B cell (primary cell): ENCODE data around the gene KIDINS220. TPM values are rescaled to one million over a fixed set of nuclear protein-coding genes. Genes with fewer than 3 reads are reported as not detected.

Experiments used
- ATAC-seq: fragments of 200-7000 bp; cut with Tn5 transposase; one replicate; pipeline ENCODE4 v1.10.0; 2021; ENCODE audit warnings: low read depth, mild to moderate bottlenecking, moderate number of reproducible peaks, moderate library complexity
- CTCF ChIA-PET: fragments of 350-600 bp; sonication (Branson Sonifier 250); formaldehyde crosslinking; loops from one replicate; lab custom pipeline; 2021; ENCODE audit warnings: antibody characterized with exemption, inconsistent platforms; lab: Charles Lee
- POLR2A ChIA-PET: fragments of 350-600 bp; sonication (Branson Sonifier 250); formaldehyde crosslinking; loops from one replicate; lab custom pipeline; 2021; ENCODE audit warnings: antibody characterized with exemption; lab: Charles Lee
- DNase-seq: peaks from one replicate; pipeline ENCODE4 v3.0.0; 2013
- H2AFZ ChIP-seq: 2 replicates; pipeline ENCODE4 v1.6.1; 2012; ENCODE audit warnings: mild to moderate bottlenecking, low read depth, low read length; ENCODE audit not compliant: insufficient read depth, poor library complexity, severe bottlenecking
- H3K27ac ChIP-seq, 2 donors: 1 replicate in 1 of 2; 2 replicates in 1 of 2; pipeline ENCODE4 v1.5.1; 2012 to 2013; ENCODE audit warnings: low read length in 2 of 2, mild to moderate bottlenecking in 2 of 2, moderate library complexity in 1 of 2
- H3K27me3 ChIP-seq, 4 experiments: fragments of 200-600 bp in 1 of 4; sonication (generic) in 1 of 4; replicated peaks in 1 of 4; 1 replicate in 2 of 4; 2 replicates in 2 of 4; pipeline versions ENCODE4 v1.6.1 to v1.7.0; 2013 to 2016; ENCODE audit warnings: low read length in 3 of 4, mild to moderate bottlenecking in 2 of 4, mixed read lengths in 1 of 4, moderate library complexity in 1 of 4; ENCODE audit not compliant: insufficient read depth in 4 of 4, control insufficient read depth in 3 of 4; ENCODE audit errors: control extremely low read depth in 1 of 4
- H3K36me3 ChIP-seq, 2 experiments: replicated peaks in 1 of 2; 1 replicate in 1 of 2; 2 replicates in 1 of 2; pipeline versions ENCODE4 v1.6.1 to v1.7.1; 2013; ENCODE audit warnings: low read length in 1 of 2; ENCODE audit not compliant: insufficient read depth in 2 of 2, control insufficient read depth in 1 of 2; ENCODE audit errors: control extremely low read depth in 1 of 2, extremely low read depth in 1 of 2
- H3K4me1 ChIP-seq, 2 donors: fragments of 200-600 bp in 1 of 2; sonication (generic) in 1 of 2; 1 replicate in 1 of 2; 2 replicates in 1 of 2; pipeline versions ENCODE4 v1.5.1 to v1.6.1; 2013 to 2017; ENCODE audit warnings: low read length in 2 of 2; ENCODE audit not compliant: control insufficient read depth in 2 of 2, insufficient read depth in 2 of 2
- H3K4me2 ChIP-seq: replicated peaks from 2 replicates; pipeline ENCODE3; 2012; ENCODE audit warnings: mild to moderate bottlenecking, low read depth, low read length; ENCODE audit not compliant: poor library complexity, severe bottlenecking
- H3K4me3 ChIP-seq, 5 experiments: fragments of 200-600 bp in 1 of 5; sonication (generic) in 1 of 5; 1 replicate in 3 of 5; 2 replicates in 2 of 5; pipeline versions ENCODE4 v1.5.1 to v1.7.0; 2011 to 2016; ENCODE audit warnings: low read length in 4 of 5, mild to moderate bottlenecking in 4 of 5, low read depth in 2 of 5, control low read depth in 1 of 5, moderate library complexity in 1 of 5; ENCODE audit not compliant: insufficient read depth in 1 of 5; ENCODE audit errors: control extremely low read depth in 1 of 5, extremely low read depth in 1 of 5
- H3K79me2 ChIP-seq: fragments of 200-600 bp; sonication (generic); one replicate; pipeline ENCODE4 v1.6.0; 2016; ENCODE audit warnings: low read length; ENCODE audit not compliant: control insufficient read depth, insufficient read depth
- H3K9ac ChIP-seq: fragments of 200-600 bp; sonication (generic); 2 replicates; pipeline ENCODE4 v1.6.1; 2017; ENCODE audit warnings: mild to moderate bottlenecking, low read length, moderate library complexity
- H3K9me3 ChIP-seq, 3 donors: one replicate each; pipeline versions ENCODE4 v1.6.1 to v1.7.1; 2013; ENCODE audit warnings: low read length in 2 of 3; ENCODE audit not compliant: control insufficient read depth in 2 of 3, insufficient read depth in 1 of 3; ENCODE audit errors: control extremely low read depth in 1 of 3
- H4K20me1 ChIP-seq: 2 replicates; pipeline ENCODE4 v1.6.0; 2012; ENCODE audit warnings: mild to moderate bottlenecking, low read length; ENCODE audit not compliant: insufficient read depth, control insufficient read depth, poor library complexity, severe bottlenecking
- H3K27ac Mint-ChIP-seq: one replicate; pipeline ENCODE4 v1.8.0; 2021; ENCODE audit warnings: mixed read lengths
- H3K27me3 Mint-ChIP-seq: one replicate; pipeline ENCODE4 v1.8.0; 2021; ENCODE audit warnings: mixed read lengths
- H3K4me1 Mint-ChIP-seq: one replicate; pipeline ENCODE4 v1.8.0; 2021; ENCODE audit warnings: mixed read lengths
- H3K4me3 Mint-ChIP-seq: one replicate; pipeline ENCODE4 v1.8.0; 2021; ENCODE audit warnings: mixed read lengths
- H3K9me3 Mint-ChIP-seq: one replicate; pipeline ENCODE4 v1.8.0; 2022; ENCODE audit warnings: mixed read lengths; ENCODE audit not compliant: insufficient read depth
- CTCF ChIP-seq: fragments of 200-600 bp; IDR thresholded peaks from one replicate; pipeline ENCODE4 v1.8.0; 2022; ENCODE audit warnings: antibody characterized with exemption, mild to moderate bottlenecking
- EZH2 ChIP-seq: IDR thresholded peaks from 2 replicates; pipeline ENCODE4 v1.6.1; 2012; ENCODE audit warnings: borderline replicate concordance, low read depth, mild to moderate bottlenecking, moderate library complexity, low read length; ENCODE audit not compliant: insufficient read depth, poor library complexity, severe bottlenecking
- WGBS: methylation state at CpG from one replicate; pipeline ENCODE4 v1.1.5; 2013; ENCODE audit warnings: missing lambda C conversion rate; ENCODE audit not compliant: insufficient coverage; 5-methylcytosine and 5-hydroxymethylcytosine counted together
- intact Hi-C: fragments of 100-400 bp; cut with micrococcal nuclease; formaldehyde crosslinking; loops from one replicate; pipeline ENCODE4 v1.10.0; 2022
- polyA plus RNA-seq: library from polyadenylated mRNA; depleted of rRNA; stranded (reverse); fragments of >200 nt; gene quantifications from 2 replicates; pipeline ENCODE4 v1.2.3, GENCODE V29; 2012
- total RNA-seq, 2 donors: library from RNA; stranded (reverse); fragments of 120-200 nt in 1 of 2; gene quantifications; 1 replicate in 1 of 2; 2 replicates in 1 of 2; pipeline versions ENCODE4 v1.2.3 to v1.2.4, GENCODE V29; 2013 to 2022

The KIDINS220 gene
- total and polyA plus RNA-seq, 2 donors (not counting 1 experiment from before 2014, with no cell fraction given): 12.5 to 36.6 TPM

GRCh38 chr2:8684540-8684877, 152.9 kb downstream of the KIDINS220 start:
- Histone ChIP-seq H3K79me2 (no peaks in the 10 kb centered on the region), H4K20me1 (no peaks in the 10 kb centered on the region), H3K27ac (no peak overlapping the region), H3K9ac (peak overlapping the region; percentile 52), H3K4me3 (no peak overlapping the region), H3K27me3 (peaks cover 2 to 50% (median 36%) of the 10 kb centered on the region in 4 experiments), H3K9me3 (peaks cover 0 to 23% (median 1%) of the 10 kb centered on the region in 3 donors), H3K4me1 (peaks cover 31 to 37% of the 10 kb centered on the region in 2 donors), H3K4me2 (peak overlapping the region; percentile 89), H3K36me3 (no peaks in the 10 kb centered on the region), H2AFZ (peak overlapping the region; percentile 54)
- Mint-ChIP-seq H3K4me3 (peak overlapping the region; percentile 83), H3K9me3 (no peaks in the 10 kb centered on the region), H3K4me1 (peaks cover 39% of the 10 kb centered on the region), H3K27me3 (peaks cover 64% of the 10 kb centered on the region), H3K27ac (peak overlapping the region; percentile 46)
- 38% methylated on average over 3 of the region's 3 CpGs for WGBS
- intact Hi-C loops: loop anchor here (5.0 to 10.0 kb wide), 4 partner anchors 207 to 1780 kb away; no protein-coding TSS in a partner anchor
- ATAC-seq (no peak), DNase-seq (peak; percentile 46)
- ChIA-PET POLR2A (no interaction called here), CTCF (interaction anchor here (0.5 to 1.6 kb wide), 6 partner anchors 14 to 1587 kb away, joined by 3 to 14 read pairs (median 4); no protein-coding TSS in a partner anchor)
- TF ChIP-seq EZH2 (no peak), CTCF (no peak)
